SK-N-SH (cell line): ENCODE data around the gene TGFB2. TPM values are rescaled to one million over a fixed set of nuclear protein-coding genes. Genes with fewer than 3 reads are reported as not detected.

Experiments used
- CTCF ChIA-PET: fragments of 300-600, 350-600 bp; formaldehyde crosslinking; extraction: SDS; loops from one replicate; lab custom pipeline; 2021; lab: Yijun Ruan, JAX
- POLR2A ChIA-PET: fragments of 350-600 bp; sonication (Branson Sonifier 250); formaldehyde crosslinking; extraction: SDS; loops from one replicate; lab custom pipeline; 2020; ENCODE audit warnings: antibody characterized with exemption, inconsistent platforms; lab: Yijun Ruan, JAX
- DNase-seq: peaks from one replicate; pipeline ENCODE4 v3.0.0; 2012
- H2AFZ ChIP-seq: fragments of 200-600 bp; sonication (generic); 2 replicates; pipeline ENCODE4 v1.8.1; 2016; ENCODE audit warnings: antibody characterized with exemption, mild to moderate bottlenecking, low read depth
- H3F3A ChIP-seq: fragments of 200-600 bp; sonication (generic); replicated peaks from 2 replicates; pipeline ENCODE3; 2016; ENCODE audit warnings: antibody characterized with exemption, mild to moderate bottlenecking; ENCODE audit not compliant: insufficient read depth
- H3K27ac ChIP-seq, 2 experiments: fragments of 200-500 bp in 1 of 2; fragments of 200-600 bp in 1 of 2; sonication (Bioruptor generic) in 1 of 2; sonication (generic), shearing (Covaris generic) in 1 of 2; 2 replicates each; pipeline versions ENCODE4 v1.5.1 to v1.6.1; 2014 to 2016; ENCODE audit warnings: low read depth in 2 of 2, inconsistent platforms in 1 of 2, low read length in 1 of 2, mild to moderate bottlenecking in 1 of 2, mixed read lengths in 1 of 2
- H3K27me3 ChIP-seq: fragments of 200-600 bp; sonication (generic), shearing (Covaris generic); 2 replicates; pipeline ENCODE4 v1.6.1; 2016; ENCODE audit warnings: mixed run types; ENCODE audit not compliant: insufficient read depth
- H3K36me3 ChIP-seq, 2 experiments: fragments of 200-500 bp in 1 of 2; fragments of 200-600 bp in 1 of 2; sonication (Bioruptor generic) in 1 of 2; sonication (generic) in 1 of 2; replicated peaks in 1 of 2; 2 replicates each; pipeline versions ENCODE3 to v1.5.1; 2014 to 2016; ENCODE audit warnings: low read length in 1 of 2, mild to moderate bottlenecking in 1 of 2; ENCODE audit not compliant: insufficient read depth in 2 of 2, control insufficient read depth in 1 of 2
- H3K4me1 ChIP-seq, 2 experiments: fragments of 200-500 bp in 1 of 2; fragments of 200-600 bp in 1 of 2; sonication (Bioruptor generic) in 1 of 2; sonication (generic), shearing (Covaris generic) in 1 of 2; 2 replicates each; pipeline versions ENCODE4 v1.5.1 to v1.6.1; 2014 to 2016; ENCODE audit warnings: low read depth in 1 of 2, low read length in 1 of 2, mixed run types in 1 of 2; ENCODE audit not compliant: insufficient read depth in 2 of 2, control insufficient read depth in 1 of 2
- H3K4me2 ChIP-seq: fragments of 200-600 bp; sonication (generic), shearing (Covaris generic); 2 replicates; pipeline ENCODE4 v1.6.1; 2017; ENCODE audit warnings: mixed run types
- H3K4me3 ChIP-seq, 2 experiments: fragments of 200-500 bp in 1 of 2; fragments of 200-600 bp in 1 of 2; sonication (Bioruptor generic) in 1 of 2; sonication (generic), shearing (Covaris generic) in 1 of 2; 2 replicates each; pipeline versions ENCODE4 v1.5.1 to v1.8.1; 2014 to 2016; ENCODE audit warnings: low read depth in 2 of 2, inconsistent platforms in 1 of 2, low read length in 1 of 2, mild to moderate bottlenecking in 1 of 2, mixed read lengths in 1 of 2, moderate library complexity in 1 of 2
- H3K79me2 ChIP-seq: fragments of 200-600 bp; sonication (generic); 2 replicates; pipeline ENCODE4 v1.8.1; 2017; ENCODE audit warnings: mild to moderate bottlenecking; ENCODE audit not compliant: insufficient read depth
- H3K9ac ChIP-seq: fragments of 200-600 bp; sonication (generic); 2 replicates; pipeline ENCODE4 v1.6.1; 2017; ENCODE audit warnings: mixed run types
- H3K9me2 ChIP-seq: fragments of 200-600 bp; sonication (generic); 2 replicates; pipeline ENCODE4 v1.6.1; 2017; ENCODE audit warnings: mixed run types
- H3K9me3 ChIP-seq: fragments of 200-600 bp; sonication (generic); 2 replicates; pipeline ENCODE4 v1.6.1; 2017; ENCODE audit warnings: mixed run types, mild to moderate bottlenecking, moderate library complexity
- H4K20me1 ChIP-seq: fragments of 200-600 bp; sonication (generic); 2 replicates; pipeline ENCODE4 v1.6.1; 2017; ENCODE audit warnings: mild to moderate bottlenecking, mixed run types; ENCODE audit not compliant: insufficient read depth
- CHD2 ChIP-seq: fragments of 150-350 bp; IDR thresholded peaks from 2 replicates; pipeline ENCODE4 v1.6.1; 2018; ENCODE audit warnings: low read length; ENCODE audit not compliant: partially characterized antibody
- CTCF ChIP-seq: fragments of 200-600 bp; sonication (generic); IDR thresholded peaks from 2 replicates; pipeline ENCODE4 v1.6.1; 2017; ENCODE audit warnings: antibody characterized with exemption, mild to moderate bottlenecking, moderate library complexity
- ELF1 ChIP-seq: IDR thresholded peaks from 2 replicates; pipeline ENCODE4 v1.4.0; 2012
- EZH2phosphoT487 ChIP-seq: fragments of 200-600 bp; sonication (generic); IDR thresholded peaks from 2 replicates; pipeline ENCODE4 v1.6.1; 2017; ENCODE audit warnings: low read depth, mixed run types, mild to moderate bottlenecking, antibody characterized with exemption, moderate library complexity, borderline replicate concordance
- FOXM1 ChIP-seq: IDR thresholded peaks from 2 replicates; pipeline ENCODE4 v1.4.0; 2012; ENCODE audit warnings: low read depth, mild to moderate bottlenecking
- GABPA ChIP-seq: IDR thresholded peaks from 2 replicates; pipeline ENCODE4 v1.4.0; 2012; ENCODE audit warnings: low read depth, mild to moderate bottlenecking
- JUND ChIP-seq: IDR thresholded peaks from 2 replicates; pipeline ENCODE4 v1.4.0; 2012
- NRF1 ChIP-seq: IDR thresholded peaks from 2 replicates; pipeline ENCODE4 v1.6.1; 2012; ENCODE audit warnings: low read depth, mild to moderate bottlenecking, low read length
- PBX3 ChIP-seq: IDR thresholded peaks from 2 replicates; pipeline ENCODE4; 2012
- POLR2AphosphoS5 ChIP-seq: IDR thresholded peaks from 2 replicates; pipeline ENCODE4 v1.6.1; 2012; ENCODE audit warnings: low read depth, low read length
- RCOR1 ChIP-seq: fragments of 150-350 bp; IDR thresholded peaks from 2 replicates; pipeline ENCODE4 v1.6.1; 2017; ENCODE audit warnings: antibody characterized with exemption, low read length
- REST ChIP-seq: IDR thresholded peaks from 2 replicates; pipeline ENCODE4 v1.6.1; 2012; ENCODE audit warnings: mild to moderate bottlenecking, low read depth, low read length, moderate library complexity
- RFX5 ChIP-seq: IDR thresholded peaks from 2 replicates; pipeline ENCODE4 v1.6.1; 2012; ENCODE audit warnings: mild to moderate bottlenecking, improper control_type of control experiment, low read length
- RXRA ChIP-seq: IDR thresholded peaks from 2 replicates; pipeline ENCODE4 v1.4.0; 2012; ENCODE audit warnings: low read depth, mild to moderate bottlenecking, borderline replicate concordance
- SMC3 ChIP-seq: IDR thresholded peaks from 2 replicates; pipeline ENCODE4 v1.6.1; 2012; ENCODE audit warnings: low read depth, low read length, improper control_type of control experiment
- TAF1 ChIP-seq: IDR thresholded peaks from 2 replicates; pipeline ENCODE4 v1.6.1; 2012; ENCODE audit warnings: low read depth, mild to moderate bottlenecking, low read length, moderate library complexity, borderline replicate concordance
- TCF12 ChIP-seq: IDR thresholded peaks from 2 replicates; pipeline ENCODE4 v1.4.0; 2012
- TEAD4 ChIP-seq: IDR thresholded peaks from 2 replicates; pipeline ENCODE4 v1.4.0; 2012; ENCODE audit warnings: mild to moderate bottlenecking, borderline replicate concordance; ENCODE audit not compliant: insufficient read depth
- YY1 ChIP-seq: IDR thresholded peaks from 2 replicates; pipeline ENCODE4 v1.4.0; 2012; ENCODE audit warnings: low read depth, mild to moderate bottlenecking
- ZBTB33 ChIP-seq: IDR thresholded peaks from 2 replicates; pipeline ENCODE4 v1.4.0; 2012; ENCODE audit warnings: low read depth, borderline replicate concordance
- WGBS: methylation state at CpG from one replicate; pipeline ENCODE4 v1.1.6; 2017; ENCODE audit warnings: low lambda C conversion rate; 5-methylcytosine and 5-hydroxymethylcytosine counted together
- polyA plus RNA-seq, 3 experiments: library from polyadenylated mRNA; depleted of rRNA; stranded (reverse); fragments of >200 nt; gene quantifications; 2 replicates each; pipeline ENCODE4 v1.2.3, GENCODE V29; 2012

TGFB2 gene
- polyA plus RNA-seq, 1 of the 3 experiments (the other 2 are of a cell fraction): 2.4 TPM

- TF ChIP-seq FOXM1 (peak; percentile 83; the same call in 1 of the 2 replicates), CHD2 (no peak), ELF1 (no peak), PBX3 (peak; percentile 96), SMC3 (no peak), POLR2AphosphoS5 (peak; percentile 83)
Measured at GRCh38 chr1:218377143-218377660, 32.1 kb downstream of the TGFB2 start (continued).

GRCh38 chr1:218380125-218380977 lies 35.2 kb downstream of the TGFB2 start:
- POLR2A ChIA-PET: no interaction called here
- no peak for DNase-seq
- peaks cover 28% of the 10 kb centered on the region for H3F3A ChIP-seq
- no peaks in the 10 kb centered on the region for H3K36me3 ChIP-seq
- H3K9ac ChIP-seq: peak overlapping the region; percentile 41; the same call in 1 of the 2 replicates
- no peak overlapping the region for H2AFZ ChIP-seq
- no peaks in the 10 kb centered on the region for H3K79me2 ChIP-seq
- WGBS: 56% methylated on average over 7 of the region's 7 CpGs
- no peaks in the 10 kb centered on the region for H3K9me3 ChIP-seq
- peak overlapping the region; percentile 68 to 72; a peak in 3 of 4 replicates for H3K27ac ChIP-seq
- no peak overlapping the region for H3K4me3 ChIP-seq
- no peaks in the 10 kb centered on the region for H3K27me3 ChIP-seq
- H3K4me2 ChIP-seq: peak overlapping the region; percentile 21; the same call in 1 of the 2 replicates
- CTCF ChIA-PET: no interaction called here
- H3K4me1 ChIP-seq: peaks cover 16 to 38% of the 10 kb centered on the region in 2 experiments
- no peaks in the 10 kb centered on the region for H4K20me1 ChIP-seq
- H3K9me2 ChIP-seq: no peaks in the 10 kb centered on the region
- TF ChIP-seq ELF1 (peak; percentile 51; the same call in 1 of the 2 replicates), ZBTB33 (peak; percentile 82), REST (no peak), EZH2phosphoT487 (no peak), YY1 (no peak), RFX5 (no peak), GABPA (no peak), RXRA (peak; percentile 82), TEAD4 (peak; percentile 98), CTCF (no peak), TCF12 (peak; percentile 99), JUND (peak; percentile 88), FOXM1 (0 out of 2 replicates have a peak, but pooled peaks have one; percentile 73), TAF1 (no peak), NRF1 (no peak), PBX3 (peak; percentile 90), RCOR1 (0 out of 2 replicates have a peak, but pooled peaks have one; percentile 16)
